ENCODE results near the gene CYP8B1.

DNA sequence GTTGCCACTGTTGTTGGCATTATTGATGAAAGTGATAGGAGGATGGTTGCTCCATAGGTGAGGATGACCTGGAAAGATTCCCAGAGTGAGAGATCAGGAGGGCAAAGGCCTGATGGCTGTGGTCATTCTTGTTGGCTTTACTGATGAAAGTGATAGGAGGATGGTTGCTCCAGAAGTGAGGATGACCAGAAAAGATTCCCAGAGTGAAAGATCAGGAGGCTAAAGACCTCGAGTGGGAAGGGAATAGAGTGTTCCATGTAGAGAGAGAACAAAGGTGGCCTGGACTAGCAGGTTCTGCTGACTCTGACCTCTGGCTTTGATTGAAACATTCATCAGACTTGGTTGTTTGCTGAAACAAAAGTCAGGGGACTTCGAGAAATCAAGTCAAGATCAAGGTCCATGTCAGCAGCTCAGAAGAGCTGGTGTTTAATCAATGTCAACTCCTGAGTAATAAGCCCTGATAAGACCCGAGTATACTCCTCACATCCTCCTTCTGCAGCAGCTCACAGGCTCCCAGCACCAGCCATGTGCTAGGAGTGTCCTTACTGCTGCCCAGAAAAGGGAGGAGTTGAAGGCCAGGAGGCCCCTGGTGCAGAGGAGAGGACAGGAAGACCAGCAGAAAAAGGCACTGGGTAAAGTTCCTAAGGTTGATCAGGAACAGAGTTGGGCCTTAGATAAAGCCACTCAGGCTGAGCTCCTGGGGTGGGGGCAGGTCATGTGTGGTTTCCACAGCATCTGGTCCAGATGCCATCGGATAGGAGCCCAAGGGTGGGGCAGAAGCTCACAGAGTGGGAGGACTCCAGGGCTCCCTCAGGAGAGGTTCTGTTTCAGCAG, 19.9 kb downstream of the CYP8B1 start:
- TF ChIP-seq POLR2A (IDR thresholded peaks at IDR 0.05; ENCODE audit: low read length) (no peak), GATA1 (IDR thresholded peaks at IDR 0.05; ENCODE audit: low read depth, low read length) (no peak)
